GM19043 (cell line): ENCODE data around the gene ANKRD60.

ENCODE experiments used
- ATAC-seq: cut with Tn5 transposase; IDR thresholded peaks from one replicate; pipeline ENCODE4 v1.9.1; 2021; ENCODE audit warnings: low read depth; ENCODE audit not compliant: unreplicated experiment

Gene ANKRD60

GRCh38 chr20:58167759-58168158 is 60.7 kb downstream of the ANKRD60 start:
- no peak for ATAC-seq
